ENCODE measurements around the gene TRIM56. TPM values are rescaled to one million over a fixed set of nuclear protein-coding genes. Genes with fewer than 3 reads are reported as not detected.

The TRIM56 gene
- total and polyA plus RNA-seq, 2 of the 13 experiments (the other 11 are each of a cell fraction or from before 2014, with no cell fraction given) = 3.2 to 7.1 TPM

GRCh38 chr7:101133621-101134398 lies 48.5 kb downstream of the TRIM56 start (continued):
- TF ChIP-seq CTCF (CRISPR knock-in tag; IDR thresholded peaks at IDR 0.05) (no peak), DDIT3 (CRISPR knock-in tag; IDR thresholded peaks at IDR 0.05) (no peak), ZGPAT (CRISPR knock-in tag; IDR thresholded peaks at IDR 0.05) (no peak), CCAR2 (optimal IDR thresholded peaks at IDR 0.05; ENCODE audit: low read depth, low read length) (no peak), TP53 (CRISPR knock-in tag; conservative IDR thresholded peaks at IDR 0.05) (no peak), NCOA5 (CRISPR knock-in tag; IDR thresholded peaks at IDR 0.05) (no peak), E2F1 (CRISPR knock-in tag; IDR thresholded peaks at IDR 0.05) (no peak), U2AF2 (IDR thresholded peaks at IDR 0.05; ENCODE audit: low read depth, low read length) (no peak), ZNF256 (CRISPR knock-in tag; conservative IDR thresholded peaks at IDR 0.05) (no peak), ZNF251 (CRISPR knock-in tag; IDR thresholded peaks at IDR 0.05) (no peak), ZNF10 (CRISPR knock-in tag; IDR thresholded peaks at IDR 0.05; ENCODE audit: borderline replicate concordance, low read depth) (no peak), ZNF124 (CRISPR knock-in tag; IDR thresholded peaks at IDR 0.05) (no peak), ARID4A (CRISPR knock-in tag; IDR thresholded peaks at IDR 0.05; ENCODE audit: borderline replicate concordance) (no peak), ZNF557 (CRISPR knock-in tag; IDR thresholded peaks at IDR 0.05) (no peak), ZBTB38 (CRISPR knock-in tag; IDR thresholded peaks at IDR 0.05) (0 out of 2 replicates have a peak, but pooled peaks have one; percentile 36), ZNF740 (CRISPR knock-in tag; IDR thresholded peaks at IDR 0.05) (no peak), TOE1 (CRISPR knock-in tag; IDR thresholded peaks at IDR 0.05) (no peak), ZNF784 (CRISPR knock-in tag; IDR thresholded peaks at IDR 0.05; ENCODE audit: borderline replicate concordance) (no peak), PAF1 (CRISPR knock-in tag; IDR thresholded peaks at IDR 0.05) (0 out of 2 replicates have a peak, but pooled peaks have one; percentile 34)
